ENCODE data around the gene IDUA.

Gene IDUA

GRCh38 chr4:958314-958665 lies 28.6 kb upstream of the IDUA start:
- H3K4me1 ChIP-seq (ENCODE audit: insufficient read depth, low read length), result no peaks in the 10 kb centered on the region
- no peak overlapping the region for H3K4me3 ChIP-seq (ENCODE audit: low read length)
- no peaks in the 10 kb centered on the region for H3K36me3 ChIP-seq (ENCODE audit: insufficient read depth, low read depth, low read length)
- no peaks in the 10 kb centered on the region for H3K9me3 ChIP-seq (ENCODE audit: insufficient read depth, low read depth, low read length)
- no peaks in the 10 kb centered on the region for H3K27me3 ChIP-seq (ENCODE audit: insufficient read depth, low read length)
- H3K27ac ChIP-seq (ENCODE audit: low read length), result no peak overlapping the region
- H3K9ac ChIP-seq (ENCODE audit: low read depth, low read length), result no peak overlapping the region

DNA sequence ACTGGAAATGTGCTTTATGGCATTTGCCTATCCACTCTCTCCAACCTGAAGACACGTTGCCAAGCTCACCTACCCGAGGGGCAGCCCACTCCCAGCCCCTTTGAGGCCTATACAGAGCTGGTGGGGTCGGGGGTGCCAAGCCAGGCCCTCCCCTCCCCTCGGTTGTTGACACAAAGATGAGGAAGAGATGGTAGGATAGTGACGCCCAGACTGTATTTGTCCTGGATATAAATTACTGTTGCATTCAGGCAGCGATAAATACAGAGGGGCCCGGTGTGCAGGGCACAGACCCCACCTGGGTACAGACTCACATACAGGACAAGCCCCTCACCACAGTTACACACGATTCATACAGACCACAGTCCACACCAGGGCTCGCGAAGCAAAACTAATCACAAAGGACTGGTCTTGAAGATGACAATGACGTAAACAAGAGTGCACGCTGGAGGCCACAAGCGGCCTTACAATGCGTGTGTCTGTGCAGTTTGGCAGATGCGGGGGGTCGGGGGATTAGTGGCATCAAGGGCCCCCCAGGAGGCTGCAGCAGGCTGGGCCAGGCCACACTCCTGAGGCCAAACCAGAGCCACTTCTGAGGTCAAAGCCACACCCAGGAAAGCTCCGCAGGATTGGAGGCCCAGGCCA lies 28.0 kb upstream of the IDUA start:
- no peaks in the 10 kb centered on the region for H3K36me3 ChIP-seq (ENCODE audit: insufficient read depth, low read depth, low read length)
- H3K27me3 ChIP-seq (ENCODE audit: insufficient read depth, low read length), result no peaks in the 10 kb centered on the region
- no peaks in the 10 kb centered on the region for H3K9me3 ChIP-seq (ENCODE audit: insufficient read depth, low read depth, low read length)
- H3K9ac ChIP-seq (ENCODE audit: low read depth, low read length), result no peak overlapping the region
- H3K4me1 ChIP-seq (ENCODE audit: insufficient read depth, low read length), result no peaks in the 10 kb centered on the region
- H3K4me3 ChIP-seq (ENCODE audit: low read length), result no peak overlapping the region
- no peak overlapping the region for H3K27ac ChIP-seq (ENCODE audit: low read length)

DNA sequence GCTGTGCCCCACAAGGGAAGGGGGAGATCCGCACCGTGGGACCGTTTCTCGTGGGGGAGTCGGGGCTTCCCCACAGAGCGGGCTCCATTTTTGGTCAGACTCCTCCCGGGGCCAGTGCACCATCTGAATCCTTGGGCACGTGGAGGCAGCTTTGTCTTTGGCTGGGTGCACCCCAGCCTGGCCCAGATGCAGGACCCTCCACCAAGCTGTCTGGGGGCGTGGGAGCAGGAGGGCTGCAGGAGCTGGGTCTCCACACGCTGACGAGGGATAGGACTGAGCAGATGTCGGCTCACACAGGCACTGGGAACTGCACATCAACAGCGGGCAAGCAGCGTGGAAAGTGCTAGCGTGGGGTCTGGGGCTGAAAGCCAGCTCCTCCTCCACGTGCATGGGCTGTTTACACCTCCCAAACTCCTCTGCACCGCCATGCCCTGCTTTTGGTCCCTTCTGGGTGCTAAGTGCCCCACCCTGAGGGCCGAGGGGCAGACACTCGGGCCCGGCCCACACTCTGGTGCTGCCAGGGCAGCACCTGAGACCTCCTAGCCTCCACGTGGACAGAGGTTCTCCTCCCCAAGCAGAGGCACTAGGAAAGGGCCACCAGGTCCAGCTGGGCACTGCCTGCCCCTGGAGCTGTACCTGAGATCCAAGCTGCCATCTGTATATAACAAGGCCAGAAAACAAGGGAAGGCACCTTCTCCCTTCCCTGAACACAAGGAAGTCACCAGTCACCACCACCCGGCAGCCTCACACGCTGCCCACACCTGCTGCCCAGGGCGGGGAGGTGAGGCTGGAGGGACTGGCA lies 27.3 kb upstream of the IDUA start:
- no peak overlapping the region for H3K4me3 ChIP-seq (ENCODE audit: low read length)
- no peaks in the 10 kb centered on the region for H3K27me3 ChIP-seq (ENCODE audit: insufficient read depth, low read length)
- no peaks in the 10 kb centered on the region for H3K4me1 ChIP-seq (ENCODE audit: insufficient read depth, low read length)
- H3K36me3 ChIP-seq (ENCODE audit: insufficient read depth, low read depth, low read length), result no peaks in the 10 kb centered on the region
- H3K9me3 ChIP-seq (ENCODE audit: insufficient read depth, low read depth, low read length), result no peaks in the 10 kb centered on the region
- H3K9ac ChIP-seq (ENCODE audit: low read depth, low read length), result no peak overlapping the region
- no peak overlapping the region for H3K27ac ChIP-seq (ENCODE audit: low read length)

DNA sequence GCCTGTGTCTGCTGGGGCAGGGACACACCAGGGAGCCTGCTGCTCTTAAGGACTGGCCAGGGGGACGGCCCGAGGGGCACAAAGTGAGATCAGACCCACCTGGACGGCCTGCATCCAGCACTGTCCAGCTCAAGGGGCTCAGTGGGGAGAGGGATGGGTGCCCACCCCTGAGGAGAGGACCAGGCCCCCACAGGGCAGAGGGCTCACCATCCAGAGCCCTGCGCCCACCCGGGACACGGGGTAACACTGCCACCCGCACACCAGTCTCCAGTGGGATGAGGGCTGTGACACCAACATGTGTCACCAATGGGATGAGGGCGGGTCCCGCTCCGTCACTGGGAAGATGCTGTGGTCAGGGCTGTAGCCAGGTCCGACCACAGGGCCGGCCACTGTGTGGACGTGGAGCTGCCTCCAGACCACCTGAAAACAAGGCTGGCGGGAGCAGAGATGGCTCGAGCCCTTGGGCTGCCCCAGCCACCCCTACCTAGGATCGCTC lies 26.7 kb upstream of the IDUA start:
- no peak overlapping the region for H3K4me3 ChIP-seq (ENCODE audit: low read length)
- H3K4me1 ChIP-seq (ENCODE audit: insufficient read depth, low read length), result no peaks in the 10 kb centered on the region
- no peaks in the 10 kb centered on the region for H3K27me3 ChIP-seq (ENCODE audit: insufficient read depth, low read length)
- no peak overlapping the region for H3K27ac ChIP-seq (ENCODE audit: low read length)
- no peaks in the 10 kb centered on the region for H3K9me3 ChIP-seq (ENCODE audit: insufficient read depth, low read depth, low read length)
- H3K36me3 ChIP-seq (ENCODE audit: insufficient read depth, low read depth, low read length), result no peaks in the 10 kb centered on the region
- H3K9ac ChIP-seq (ENCODE audit: low read depth, low read length), result no peak overlapping the region

- H3K36me3 ChIP-seq (ENCODE audit: insufficient read depth, low read depth, low read length), result no peaks in the 10 kb centered on the region
- H3K27ac ChIP-seq (ENCODE audit: low read length), result no peak overlapping the region
These were observed 26.1 kb upstream of the IDUA start for GRCh38 chr4:960636-961350.

GRCh38 chr4:961351-962230 lies 25.3 kb upstream of the IDUA start:
- Histone ChIP-seq H3K27me3 (ENCODE audit: insufficient read depth, low read length) (no peaks in the 10 kb centered on the region), H3K27ac (ENCODE audit: low read length) (no peak overlapping the region), H3K9ac (ENCODE audit: low read depth, low read length) (no peak overlapping the region), H3K36me3 (ENCODE audit: insufficient read depth, low read depth, low read length) (no peaks in the 10 kb centered on the region), H3K4me3 (ENCODE audit: low read length) (no peak overlapping the region), H3K4me1 (ENCODE audit: insufficient read depth, low read length) (no peaks in the 10 kb centered on the region), H3K9me3 (ENCODE audit: insufficient read depth, low read depth, low read length) (no peaks in the 10 kb centered on the region)

More at GRCh38 chr4:960636-961350, 26.1 kb upstream of the IDUA start:
- no peak overlapping the region for H3K9ac ChIP-seq (ENCODE audit: low read depth, low read length)
- H3K9me3 ChIP-seq (ENCODE audit: insufficient read depth, low read depth, low read length), result no peaks in the 10 kb centered on the region
- H3K4me1 ChIP-seq (ENCODE audit: insufficient read depth, low read length), result no peaks in the 10 kb centered on the region
- H3K27me3 ChIP-seq (ENCODE audit: insufficient read depth, low read length), result no peaks in the 10 kb centered on the region
- H3K4me3 ChIP-seq (ENCODE audit: low read length), result no peak overlapping the region

DNA sequence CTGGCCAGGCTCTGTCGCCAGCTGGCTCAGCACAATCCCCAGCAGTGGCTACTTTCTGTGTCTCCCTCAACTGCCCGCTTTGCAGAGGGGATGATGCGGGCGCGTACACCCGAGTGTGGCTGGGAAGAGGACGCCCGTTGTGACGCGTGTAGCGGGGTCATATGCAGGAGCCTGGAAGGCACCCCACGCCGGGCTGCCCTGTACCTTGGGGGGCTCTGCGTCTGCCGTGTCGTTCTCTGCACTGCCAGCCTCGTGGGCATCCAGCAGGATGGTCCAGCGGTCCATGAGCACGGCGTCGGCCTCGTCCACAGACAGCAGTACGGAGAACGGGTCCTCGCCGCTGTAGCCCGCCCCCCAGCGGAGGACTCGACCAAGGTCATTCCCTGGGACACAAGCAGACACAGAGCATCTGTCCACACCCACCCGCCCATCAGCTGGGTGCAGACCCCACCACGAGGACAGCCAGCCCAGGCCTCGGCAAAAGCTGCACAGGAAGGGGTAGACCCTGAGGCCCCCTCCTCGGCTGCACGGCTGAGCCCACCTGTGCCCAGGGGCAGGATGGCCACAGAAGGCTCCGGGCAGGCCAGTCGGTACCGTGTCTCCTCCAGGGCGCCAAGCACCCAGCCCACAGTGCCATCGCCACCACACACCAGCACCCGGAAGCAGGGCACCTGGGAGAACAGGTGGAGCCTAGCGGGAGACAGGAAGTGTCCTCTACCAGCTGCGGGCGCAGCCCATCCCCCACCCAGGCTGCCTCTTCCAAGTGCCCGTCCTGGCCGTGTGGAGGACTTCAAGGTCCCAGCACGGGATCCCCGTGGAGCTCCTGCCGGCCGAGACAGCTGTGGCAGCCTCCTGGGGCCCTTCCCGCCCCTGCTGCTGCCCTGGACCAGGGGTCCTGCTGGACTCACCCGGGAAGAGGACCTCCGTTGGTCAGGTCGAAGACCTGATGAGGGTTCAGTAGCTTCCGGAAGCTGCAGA lies 24.3 kb upstream of the IDUA start:
- Histone ChIP-seq H3K27me3 (ENCODE audit: insufficient read depth, low read length) (peaks cover 7% of the 10 kb centered on the region), H3K9me3 (ENCODE audit: insufficient read depth, low read depth, low read length) (no peaks in the 10 kb centered on the region), H3K9ac (ENCODE audit: low read depth, low read length) (no peak overlapping the region), H3K4me3 (ENCODE audit: low read length) (no peak overlapping the region), H3K27ac (ENCODE audit: low read length) (no peak overlapping the region), H3K36me3 (ENCODE audit: insufficient read depth, low read depth, low read length) (no peaks in the 10 kb centered on the region), H3K4me1 (ENCODE audit: insufficient read depth, low read length) (no peaks in the 10 kb centered on the region)

DNA sequence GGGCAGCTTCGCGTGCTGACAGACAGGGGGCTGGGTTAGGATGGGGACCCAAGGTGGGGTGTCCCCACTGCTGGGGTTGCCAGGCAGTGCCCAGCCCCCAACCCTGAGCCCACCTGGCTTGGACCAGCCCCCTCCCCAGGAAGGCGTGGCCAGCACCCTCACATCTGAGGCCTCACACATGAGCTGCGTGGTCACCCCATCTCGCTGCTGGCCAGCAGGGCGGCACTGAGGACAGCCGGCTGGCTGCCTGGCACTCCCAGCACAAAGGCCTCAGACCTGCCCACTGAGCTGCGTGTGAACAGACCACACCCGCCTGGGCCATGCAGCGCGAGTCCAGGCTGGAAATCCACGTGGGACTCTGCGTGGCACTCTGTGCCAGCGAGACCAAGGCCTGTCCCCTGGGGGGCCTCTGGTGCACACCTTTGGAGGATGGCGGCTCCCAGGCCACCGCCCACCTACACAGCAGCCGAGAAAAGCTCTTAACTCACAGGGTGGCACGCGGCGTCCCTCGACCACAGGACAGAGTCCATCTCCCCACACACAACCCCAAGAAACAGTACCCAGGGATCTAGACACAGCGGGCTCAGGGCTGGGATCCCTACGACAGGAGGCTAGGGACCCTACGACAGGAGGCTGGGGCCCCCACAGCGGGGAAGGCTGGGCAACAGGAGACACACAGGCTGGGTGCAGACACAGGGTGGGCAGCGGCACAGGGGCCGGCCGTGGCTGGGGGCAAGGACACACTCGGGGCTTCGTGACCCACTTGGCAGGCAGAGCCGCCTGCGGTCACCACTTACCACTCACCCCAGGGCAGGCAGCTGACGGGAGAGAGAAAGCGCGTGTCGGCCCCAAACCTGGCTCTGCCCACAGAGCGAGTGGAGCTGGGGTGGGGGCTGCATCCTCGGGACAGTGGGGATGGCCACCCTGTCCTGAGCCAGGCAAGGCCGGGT lies 23.3 kb upstream of the IDUA start:
- Histone ChIP-seq H3K27ac (ENCODE audit: low read length) (no peak overlapping the region), H3K9ac (ENCODE audit: low read depth, low read length) (no peak overlapping the region), H3K4me3 (ENCODE audit: low read length) (no peak overlapping the region), H3K27me3 (ENCODE audit: insufficient read depth, low read length) (peaks cover 15% of the 10 kb centered on the region), H3K36me3 (ENCODE audit: insufficient read depth, low read depth, low read length) (no peaks in the 10 kb centered on the region), H3K9me3 (ENCODE audit: insufficient read depth, low read depth, low read length) (no peaks in the 10 kb centered on the region), H3K4me1 (ENCODE audit: insufficient read depth, low read length) (no peaks in the 10 kb centered on the region)

DNA sequence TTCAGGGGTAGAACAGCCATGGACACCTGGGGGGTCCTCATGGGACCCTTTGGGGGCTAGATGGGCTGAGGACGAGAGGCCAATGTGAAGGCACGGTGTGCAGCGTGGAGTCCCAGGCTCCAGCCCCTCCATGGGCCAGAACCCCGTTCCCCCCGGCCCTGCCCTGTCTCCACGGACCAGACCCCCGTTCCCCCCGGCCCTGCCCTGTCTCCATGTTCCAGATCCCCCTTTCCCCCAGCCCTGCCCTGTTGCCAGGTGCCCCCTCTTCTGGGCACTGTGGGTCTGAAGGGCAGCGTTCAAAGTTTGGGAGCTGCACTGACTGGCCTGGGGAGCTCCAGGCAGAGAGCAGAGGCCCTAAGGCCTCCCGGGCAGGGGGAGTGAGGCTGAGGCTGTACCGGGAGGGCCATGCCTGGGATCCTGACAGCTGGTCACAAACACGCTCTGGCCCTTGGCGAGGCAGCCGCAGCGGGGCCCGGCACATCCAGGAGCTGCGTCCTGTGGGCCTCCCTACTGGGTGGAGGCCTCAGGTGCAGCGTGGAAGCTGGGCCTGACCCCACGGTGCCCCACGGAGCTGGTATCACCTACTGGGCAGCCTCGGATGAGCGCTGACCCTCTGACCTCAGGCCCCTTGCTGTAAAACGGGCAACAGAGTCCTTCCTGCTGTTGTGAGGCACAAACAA lies 22.4 kb upstream of the IDUA start:
- Histone ChIP-seq H3K27ac (ENCODE audit: low read length) (no peak overlapping the region), H3K4me3 (ENCODE audit: low read length) (no peak overlapping the region), H3K9ac (ENCODE audit: low read depth, low read length) (no peak overlapping the region), H3K36me3 (ENCODE audit: insufficient read depth, low read depth, low read length) (no peaks in the 10 kb centered on the region), H3K4me1 (ENCODE audit: insufficient read depth, low read length) (no peaks in the 10 kb centered on the region), H3K27me3 (ENCODE audit: insufficient read depth, low read length) (peaks cover 22% of the 10 kb centered on the region), H3K9me3 (ENCODE audit: insufficient read depth, low read depth, low read length) (no peaks in the 10 kb centered on the region)

Measured in iPS-20b (cell line).